Spinal cord (tissue), 10 donors: ENCODE data around the gene IL1RAPL2. TPM values are rescaled to one million over a fixed set of nuclear protein-coding genes. Genes with fewer than 3 reads are reported as not detected.
"Not testable (repeated sequence)": the region's sequence is repeated elsewhere in the genome, so short reads cannot be mapped to it uniquely, and the experiment has no call there.

Experiments used
- DNase-seq, 6 donors: peaks; one replicate each; pipeline versions ENCODE4 v3.0.0 to v3.0.0-alpha.2; 2013 to 2015; ENCODE audit warnings: low spot score in 6 of 6, low read depth in 4 of 6
- H3K27ac ChIP-seq: one replicate; pipeline ENCODE4 v1.5.1; 2013; ENCODE audit warnings: low read depth, low read length, control low read depth
- H3K27me3 ChIP-seq: one replicate; pipeline ENCODE4 v1.6.1; 2013; ENCODE audit warnings: low read length; ENCODE audit not compliant: control insufficient read depth, insufficient read depth
- H3K36me3 ChIP-seq: one replicate; pipeline ENCODE4 v1.6.1; 2013; ENCODE audit warnings: low read length; ENCODE audit not compliant: control insufficient read depth, insufficient read depth
- H3K4me1 ChIP-seq: one replicate; pipeline ENCODE4 v1.6.1; 2013; ENCODE audit warnings: low read length; ENCODE audit not compliant: control insufficient read depth, insufficient read depth
- H3K4me3 ChIP-seq: one replicate; pipeline ENCODE4 v1.5.1; 2013; ENCODE audit warnings: low read depth, low read length, control low read depth
- H3K9me3 ChIP-seq: one replicate; pipeline ENCODE4 v1.6.1; 2013; ENCODE audit warnings: low read length; ENCODE audit not compliant: control insufficient read depth, insufficient read depth
- WGBS: methylation state at CpG from one replicate; pipeline ENCODE4 v1.1.5; 2013; ENCODE audit warnings: missing lambda C conversion rate; ENCODE audit not compliant: insufficient coverage; 5-methylcytosine and 5-hydroxymethylcytosine counted together
- polyA plus RNA-seq, 2 donors: library from polyadenylated mRNA; unstranded; fragments of 120-200 nt; gene quantifications; one replicate each; pipeline ENCODE4 v1.2.1, GENCODE V29; 2013; ENCODE audit not compliant: insufficient read length in 2 of 2
- total RNA-seq, 2 donors: library from RNA; depleted of rRNA in 1 of 2; stranded (reverse); fragments of 120-200 nt in 1 of 2; fragments of >200 nt in 1 of 2; gene quantifications; one replicate each; pipeline versions ENCODE4 v1.2.3 to v1.2.4, GENCODE V29; 2013 to 2014
- donor health status: healthy.

The IL1RAPL2 gene
- total and polyA plus RNA-seq, 4 donors, result 0.90 to 3.0 (median 1.3) TPM

- no peaks in the 10 kb centered on the region for H3K4me1 ChIP-seq
- H3K9me3 ChIP-seq, result no peaks in the 10 kb centered on the region
- no peaks in the 10 kb centered on the region for H3K36me3 ChIP-seq
- no peak overlapping the region for H3K4me3 ChIP-seq
- no peak overlapping the region for H3K27ac ChIP-seq
- DNase-seq, result no peak
- WGBS, result no CpG with 5 or more reads among the region's 2 CpGs
- H3K27me3 ChIP-seq, result peaks cover 8% of the 10 kb centered on the region
Measured at GRCh38 chrX:105210258-105210657, 644.3 kb downstream of the IL1RAPL2 start.

- H3K4me1 ChIP-seq, result no peaks in the 10 kb centered on the region
- no peaks in the 10 kb centered on the region for H3K36me3 ChIP-seq
- H3K9me3 ChIP-seq, result no peaks in the 10 kb centered on the region
- H3K4me3 ChIP-seq, result no peak overlapping the region
- H3K27ac ChIP-seq, result no peak overlapping the region
- no peak for DNase-seq
- peaks cover 8% of the 10 kb centered on the region for H3K27me3 ChIP-seq
- WGBS, result 87% methylated on average over 2 of the region's 3 CpGs
Measured at GRCh38 chrX:105211066-105211575, 645.1 kb downstream of the IL1RAPL2 start.

DNA sequence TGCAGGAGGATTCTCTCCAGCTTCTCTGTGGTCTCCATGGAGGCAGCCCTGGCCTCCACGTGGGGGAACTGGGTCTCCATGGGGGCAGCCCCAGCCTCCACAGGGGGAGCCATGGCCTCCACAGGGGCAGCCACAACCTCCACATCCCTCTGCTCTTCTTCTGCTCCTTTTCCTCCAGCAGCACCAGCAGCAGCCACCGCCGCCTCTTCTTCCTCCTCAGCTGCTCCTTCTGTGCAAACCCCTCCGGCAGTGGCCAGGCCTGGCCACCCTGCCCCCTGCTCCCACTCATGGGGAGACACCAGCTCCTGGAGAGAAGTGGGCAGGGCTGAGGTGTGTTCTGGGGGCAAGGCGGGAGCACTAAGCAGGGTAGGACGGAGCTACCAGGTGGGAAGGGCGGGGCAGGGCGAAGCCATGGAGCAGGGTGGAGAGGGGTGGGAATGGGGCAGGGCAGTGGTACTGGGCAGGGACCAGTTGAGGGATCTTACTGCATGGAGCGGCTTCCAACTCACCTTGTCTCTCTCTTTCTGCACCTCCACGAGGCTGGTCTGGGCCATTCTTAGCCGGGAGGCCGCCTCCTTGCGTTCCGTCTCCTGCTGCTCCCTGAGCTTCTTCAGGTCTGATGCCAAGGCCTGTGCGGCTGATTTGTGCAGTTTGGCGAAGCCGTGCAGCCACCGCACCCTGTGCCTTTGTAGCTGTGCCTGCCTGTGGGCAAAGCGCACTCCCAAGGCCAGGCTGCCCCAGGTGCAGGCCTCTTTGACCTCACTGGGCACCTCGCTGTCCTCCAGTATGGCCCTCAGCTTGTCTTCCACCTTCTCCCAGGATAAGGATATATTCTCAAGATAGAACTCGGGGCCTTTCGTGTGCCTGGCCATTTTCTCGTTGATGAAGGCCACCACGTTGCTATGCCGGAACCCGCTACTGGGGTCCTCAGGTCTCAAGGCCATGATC lies 653.7 kb downstream of the IL1RAPL2 start:
- no peaks in the 10 kb centered on the region for H3K9me3 ChIP-seq
- no peaks in the 10 kb centered on the region for H3K4me1 ChIP-seq
- no peak for DNase-seq
- no peak overlapping the region for H3K4me3 ChIP-seq
- 90% methylated on average over 25 of the region's 26 CpGs for WGBS
- H3K27ac ChIP-seq, result no peak overlapping the region
- no peaks in the 10 kb centered on the region for H3K36me3 ChIP-seq
- peaks cover 3% of the 10 kb centered on the region for H3K27me3 ChIP-seq

DNA sequence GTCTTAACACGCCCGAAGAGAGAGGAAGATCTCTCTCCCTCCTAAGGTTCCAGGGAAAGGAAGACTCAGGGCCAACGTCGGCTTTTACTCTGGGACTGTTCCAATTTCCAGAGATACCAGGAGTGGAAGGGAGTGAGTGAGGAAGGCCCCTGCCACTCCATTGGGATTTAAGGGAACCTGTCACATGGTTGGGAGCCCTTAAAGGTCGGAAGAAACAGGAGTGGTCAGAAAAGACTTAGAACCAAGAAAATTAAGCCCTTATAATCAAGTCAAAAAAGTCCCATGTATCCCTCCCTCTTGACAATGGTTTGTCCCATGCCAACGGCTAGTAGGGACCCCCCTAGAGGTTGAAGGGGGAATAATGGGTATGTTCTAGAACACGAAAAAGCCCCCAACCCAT lies 654.6 kb downstream of the IL1RAPL2 start, which contains the start of gene TEX13A:
Gene TEX13A (minus strand): TSS at position 59 of the 400 bp plus-strand sequence. CDS start 297 bp downstream, outside the sequence.
- H3K27ac ChIP-seq, result no peak within 1 kb of the TSS
- no peaks in the 10 kb centered on the region for H3K4me1 ChIP-seq
- 85% methylated on average over 2 of the region's 7 CpGs for WGBS
- H3K27me3 ChIP-seq, result peaks cover 3% of the 10 kb centered on the region
- no peaks in the 10 kb centered on the region for H3K36me3 ChIP-seq
- H3K9me3 ChIP-seq, result no peaks in the 10 kb centered on the region
- no peak within 1 kb of the TSS for H3K4me3 ChIP-seq
- DNase-seq, result no peak

DNA sequence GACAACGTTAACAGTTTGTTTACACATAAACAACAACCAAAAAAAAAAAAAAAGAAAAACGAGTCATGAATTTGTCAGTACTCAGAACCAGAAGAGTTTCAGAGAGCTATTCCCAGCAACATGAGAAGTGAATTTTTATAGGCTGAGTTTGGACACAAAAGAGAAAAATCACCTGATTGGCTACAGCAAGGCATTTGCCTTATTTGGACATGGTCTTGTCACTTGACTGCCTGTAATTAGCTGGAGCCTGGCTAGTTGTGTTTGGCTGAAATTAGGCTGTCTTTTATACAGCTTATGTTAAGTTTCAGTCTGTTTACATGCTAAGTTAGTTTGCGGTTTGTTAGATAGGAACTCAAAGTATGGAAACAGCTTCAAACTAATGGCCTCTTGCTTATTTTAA lies 655.4 kb downstream of the IL1RAPL2 start:
- peaks cover 3% of the 10 kb centered on the region for H3K27me3 ChIP-seq
- H3K9me3 ChIP-seq, result no peaks in the 10 kb centered on the region
- H3K27ac ChIP-seq, result no peak overlapping the region
- WGBS, result no CpG with 5 or more reads among the region's 3 CpGs
- no peaks in the 10 kb centered on the region for H3K4me1 ChIP-seq
- no peak overlapping the region for H3K4me3 ChIP-seq
- H3K36me3 ChIP-seq, result no peaks in the 10 kb centered on the region
- no peak for DNase-seq

GRCh38 chrX:105226499-105226898 lies 660.5 kb downstream of the IL1RAPL2 start:
- WGBS, result 83% methylated on average over 1 of the region's 5 CpGs
- Histone ChIP-seq H3K4me1 (no peaks in the 10 kb centered on the region), H3K4me3 (no peak overlapping the region), H3K27ac (no peak overlapping the region), H3K9me3 (no peaks in the 10 kb centered on the region), H3K27me3 (peaks cover under 1% of the 10 kb centered on the region), H3K36me3 (no peaks in the 10 kb centered on the region)
- DNase-seq, result no peak

- no peaks in the 10 kb centered on the region for H3K36me3 ChIP-seq
- H3K27me3 ChIP-seq, result no peaks in the 10 kb centered on the region
- no peak overlapping the region for H3K27ac ChIP-seq
- H3K4me1 ChIP-seq, result no peaks in the 10 kb centered on the region
- H3K4me3 ChIP-seq, result no peak overlapping the region
- H3K9me3 ChIP-seq, result no peaks in the 10 kb centered on the region
- 46% methylated on average over 1 of the region's 2 CpGs for WGBS
- DNase-seq, result no peak
Measured at GRCh38 chrX:105228602-105229001, 662.6 kb downstream of the IL1RAPL2 start.

DNA sequence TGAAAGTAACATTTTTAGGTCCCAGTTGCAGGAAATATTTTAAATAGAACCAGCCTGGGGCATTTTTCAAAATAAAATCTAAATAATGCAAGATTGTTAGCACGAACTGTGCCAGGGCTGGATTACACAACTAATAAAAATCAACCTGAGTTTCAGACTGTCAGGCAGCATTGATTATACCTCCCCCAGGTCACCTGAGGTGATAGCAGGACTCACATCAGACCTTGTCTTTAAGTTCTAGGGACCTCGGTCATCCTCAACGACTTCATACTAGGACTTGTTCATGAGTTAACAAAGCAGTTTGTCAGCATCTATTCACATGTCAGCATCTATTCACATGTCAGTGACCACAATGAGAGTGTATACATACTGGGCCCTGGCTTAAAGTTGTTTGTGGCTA lies 663.1 kb downstream of the IL1RAPL2 start:
- Histone ChIP-seq H3K4me1 (no peaks in the 10 kb centered on the region), H3K27ac (no peak overlapping the region), H3K9me3 (no peaks in the 10 kb centered on the region), H3K36me3 (no peaks in the 10 kb centered on the region), H3K4me3 (no peak overlapping the region), H3K27me3 (no peaks in the 10 kb centered on the region)
- 78% methylated on average over 1 of the region's 3 CpGs for WGBS
- DNase-seq, result no peak

- not testable (repeated sequence) for H3K4me1 ChIP-seq, DNase-seq, H3K27me3 ChIP-seq, H3K27ac ChIP-seq, H3K9me3 ChIP-seq, H3K4me3 ChIP-seq, H3K36me3 ChIP-seq
- WGBS, result no CpG with 5 or more reads among the region's 3 CpGs
Measured at GRCh38 chrX:105237407-105237806, 671.4 kb downstream of the IL1RAPL2 start.

DNA sequence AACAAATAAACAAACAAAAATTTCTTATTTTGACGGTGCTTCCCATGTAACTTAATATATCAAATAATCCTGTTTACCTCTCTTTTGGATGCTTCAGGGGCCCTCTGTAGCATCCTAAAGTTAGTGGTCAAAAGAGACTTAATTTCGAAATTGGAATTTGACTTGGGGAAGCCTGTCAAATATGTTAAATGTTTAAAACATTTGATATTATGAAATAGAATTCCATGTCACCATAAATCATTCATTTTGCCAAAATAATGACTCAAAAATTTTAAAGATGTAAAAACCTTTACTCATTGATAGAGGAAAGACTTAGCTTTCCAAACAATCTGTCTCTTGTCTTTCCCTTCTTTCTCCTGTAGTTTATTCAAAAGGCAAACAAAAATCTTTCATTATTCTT lies 675.1 kb downstream of the IL1RAPL2 start:
- WGBS, result no CpG with 5 or more reads among the region's 2 CpGs
- no peaks in the 10 kb centered on the region for H3K4me1 ChIP-seq
- H3K27ac ChIP-seq, result no peak overlapping the region
- H3K4me3 ChIP-seq, result no peak overlapping the region
- no peaks in the 10 kb centered on the region for H3K9me3 ChIP-seq
- no peak for DNase-seq
- peaks cover 2% of the 10 kb centered on the region for H3K27me3 ChIP-seq
- H3K36me3 ChIP-seq, result no peaks in the 10 kb centered on the region
